ENCODE results near the gene CALU. TPM values are rescaled to one million over a fixed set of nuclear protein-coding genes. Genes with fewer than 3 reads are reported as not detected.

The CALU gene
- total and polyA plus RNA-seq, 8 donors: 8.7 to 46.0 (median 20.8) TPM

GRCh38 chr7:128737867-128738385, 1.2 kb upstream of the CALU start:
- 37 to 43% methylated on average over 1 of the region's 1 CpG for WGBS, 2 donors
- no peak for TF ChIP-seq CTCF (IDR thresholded peaks at IDR 0.05)
- Histone ChIP-seq H3K4me3 (no peak overlapping the region), H3K4me1 (peaks cover 10 to 21% (median 12%) of the 10 kb centered on the region in 3 donors), H3K36me3 (no peaks in the 10 kb centered on the region), H3K27ac (no peak overlapping the region), H3K9me3 (no peaks in the 10 kb centered on the region), H3K27me3 (no peaks in the 10 kb centered on the region)
- FAIRE-seq (no peak), ATAC-seq (no peak), DNase-seq (no peak)
- intact Hi-C loops (cut with DNase I): no loop called here

- Histone ChIP-seq H3K4me1 (peaks cover 10 to 27% (median 12%) of the 10 kb centered on the region in 3 donors), H3K36me3 (no peaks in the 10 kb centered on the region), H3K4me3 (peak overlapping the region; percentile 94 to 100 (median 98)), H3K27ac (peak overlapping the region; percentile 73 to 92 (median 86)), H3K27me3 (no peaks in the 10 kb centered on the region), H3K9me3 (no peaks in the 10 kb centered on the region)
- FAIRE-seq (no peak), ATAC-seq (peak; percentile 23 to 46 (median 29)), DNase-seq (no peak)
- intact Hi-C loops (cut with DNase I): no loop called here
- 1 to 3% methylated on average over 8 of the region's 8 CpGs for WGBS, 2 donors
- no peak for TF ChIP-seq CTCF (IDR thresholded peaks at IDR 0.05)
Measured at GRCh38 chr7:128738570-128739047, 550 bp upstream of the CALU start.

- FAIRE-seq: no peak
- intact Hi-C loops (cut with DNase I): no loop called here
- no peak for TF ChIP-seq CTCF (IDR thresholded peaks at IDR 0.05)
- Histone ChIP-seq H3K9me3 (no peaks in the 10 kb centered on the region), H3K4me3 (peak overlapping the region; percentile 94 to 100 (median 98)), H3K4me1 (peaks cover 10 to 31% (median 12%) of the 10 kb centered on the region in 3 donors), H3K27ac (peak overlapping the region; percentile 73 to 92 (median 86)), H3K27me3 (no peaks in the 10 kb centered on the region), H3K36me3 (no peaks in the 10 kb centered on the region)
- ATAC-seq: no peak
- no peak for DNase-seq
- 3% methylated on average over 13 of the region's 13 CpGs for whole genome bisulfite sequencing, 2 donors
Measured at GRCh38 chr7:128739990-128740682, 977 bp downstream of the CALU start.

GRCh38 chr7:128740996-128741395, 1.8 kb downstream of the CALU start:
- intact Hi-C loops (cut with DNase I): no loop called here
- peaks cover 12 to 39% (median 18%) of the 10 kb centered on the region in 3 donors for H3K4me1 ChIP-seq
- no peaks in the 10 kb centered on the region for H3K36me3 ChIP-seq
- no peak for TF ChIP-seq CTCF (IDR thresholded peaks at IDR 0.05)
- DNase-seq (no peak), FAIRE-seq (no peak), ATAC-seq (no peak)
- no peak overlapping the region for H3K27ac ChIP-seq
- no peaks in the 10 kb centered on the region for H3K27me3 ChIP-seq
- no peaks in the 10 kb centered on the region for H3K9me3 ChIP-seq
- 27 to 29% methylated on average over 3 of the region's 3 CpGs for WGBS, 2 donors
- H3K4me3 ChIP-seq: peak overlapping the region in 1 of 4 donors; percentile 98

GRCh38 chr7:128741491-128741890, 2.3 kb downstream of the CALU start:
- H3K9me3 ChIP-seq: no peaks in the 10 kb centered on the region
- H3K4me3 ChIP-seq: peak overlapping the region in 1 of 4 donors; percentile 98
- FAIRE-seq: no peak
- WGBS, 2 donors: 38 to 40% methylated on average over 3 of the region's 3 CpGs
- H3K27me3 ChIP-seq: no peaks in the 10 kb centered on the region
- no peaks in the 10 kb centered on the region for H3K36me3 ChIP-seq
- no peak overlapping the region for H3K27ac ChIP-seq
- no peak for TF ChIP-seq CTCF (IDR thresholded peaks at IDR 0.05)
- no peak for ATAC-seq
- DNase-seq: no peak
- intact Hi-C loops (cut with DNase I): no loop called here
- H3K4me1 ChIP-seq: peaks cover 12 to 39% (median 19%) of the 10 kb centered on the region in 3 donors
